ENCODE measurements around the gene SLC51A.
"Not testable (repeated sequence)": the region's sequence is repeated elsewhere in the genome, so short reads cannot be mapped to it uniquely, and the experiment has no call there.

SLC51A gene

DNA sequence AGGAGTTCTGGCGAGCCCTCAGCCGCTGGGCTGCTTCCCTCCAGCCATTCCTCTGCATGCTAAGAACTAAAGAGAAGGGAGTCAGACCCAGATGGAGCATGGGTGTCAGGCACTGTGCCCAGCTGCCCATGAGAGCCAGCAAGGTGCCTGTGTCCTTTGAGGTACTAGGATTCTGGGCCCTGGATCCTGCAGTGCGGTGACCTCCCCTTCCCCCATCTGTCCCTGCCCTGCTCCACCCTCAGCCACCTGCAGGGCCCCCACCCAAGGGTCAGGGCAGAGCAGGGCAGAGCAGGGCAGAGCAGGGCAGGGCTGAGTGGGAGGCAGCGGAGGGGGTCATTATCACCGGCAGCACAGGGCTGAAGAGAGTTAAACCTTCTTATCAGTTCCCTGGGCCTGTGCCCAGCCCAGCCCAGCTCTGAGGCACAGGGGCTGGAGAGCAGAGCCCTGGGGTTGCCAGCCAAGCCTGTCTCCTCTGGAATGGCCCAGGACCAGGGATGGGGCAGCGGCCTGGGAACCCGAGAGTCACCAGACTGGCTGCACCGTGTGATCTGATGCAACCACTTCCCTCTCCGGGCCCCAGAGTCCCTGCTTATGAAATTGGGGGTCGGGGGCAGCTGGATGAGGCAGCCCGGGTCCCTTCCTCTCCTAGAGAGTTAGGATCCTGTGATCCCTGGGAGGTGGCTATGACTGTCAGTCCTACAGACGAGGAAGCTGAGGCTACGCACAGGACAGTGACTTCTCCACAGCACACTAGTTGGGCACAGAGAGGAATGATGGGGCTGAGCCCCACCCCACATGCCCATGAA lies 22.4 kb upstream of the SLC51A start:
- no peak for DNase-seq (ENCODE audit: low spot score)

DNA sequence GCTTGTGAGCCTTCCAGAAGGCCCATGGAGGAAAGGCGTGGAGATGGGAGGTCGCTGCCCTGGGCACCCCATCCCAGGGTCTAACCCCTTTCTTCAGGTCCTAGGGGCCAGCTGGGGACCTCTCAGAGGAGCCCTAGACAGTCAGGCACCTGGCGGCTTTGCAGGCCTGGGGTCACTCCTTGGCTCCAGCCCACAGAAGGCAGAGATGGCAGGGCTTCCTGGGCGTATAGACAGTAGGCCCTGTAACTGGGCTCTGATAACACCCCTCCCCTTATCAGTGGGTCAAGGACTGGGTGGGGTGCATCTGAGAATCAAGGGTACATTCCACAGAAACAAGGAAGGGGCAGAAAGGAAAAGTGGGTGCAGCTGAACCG lies 21.8 kb upstream of the SLC51A start:
- DNase-seq (ENCODE audit: low spot score), result no peak

DNA sequence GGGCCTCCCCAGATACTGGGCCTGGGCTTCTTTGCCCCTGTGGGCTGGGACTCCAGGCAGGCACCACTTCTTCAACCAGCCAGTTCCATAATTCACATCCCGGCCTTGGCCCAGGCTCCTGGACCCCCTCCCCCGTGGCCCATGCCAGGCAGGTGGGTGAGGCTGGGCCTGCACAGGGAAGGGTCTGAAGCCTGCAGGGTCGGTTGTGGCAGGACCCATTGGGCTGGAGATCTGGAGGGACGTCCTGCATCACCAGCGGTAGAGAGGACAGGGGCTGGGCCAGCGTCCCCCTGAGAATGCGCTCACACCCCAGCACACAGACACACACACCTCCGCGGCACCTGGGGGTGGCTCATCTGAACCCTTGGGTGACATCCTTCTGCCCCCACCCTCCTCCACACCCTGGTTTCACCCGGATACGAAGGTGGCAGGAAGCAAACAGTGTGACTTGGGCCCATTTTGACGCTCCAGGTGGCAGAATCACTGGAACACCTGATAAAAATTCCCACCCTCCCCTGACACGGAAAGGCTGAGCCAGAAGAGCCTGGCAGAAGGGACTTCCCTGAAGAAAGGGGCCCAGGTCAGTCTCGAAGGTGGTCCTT lies 20.6 kb upstream of the SLC51A start:
- DNase-seq (ENCODE audit: low spot score), result no peak

DNA sequence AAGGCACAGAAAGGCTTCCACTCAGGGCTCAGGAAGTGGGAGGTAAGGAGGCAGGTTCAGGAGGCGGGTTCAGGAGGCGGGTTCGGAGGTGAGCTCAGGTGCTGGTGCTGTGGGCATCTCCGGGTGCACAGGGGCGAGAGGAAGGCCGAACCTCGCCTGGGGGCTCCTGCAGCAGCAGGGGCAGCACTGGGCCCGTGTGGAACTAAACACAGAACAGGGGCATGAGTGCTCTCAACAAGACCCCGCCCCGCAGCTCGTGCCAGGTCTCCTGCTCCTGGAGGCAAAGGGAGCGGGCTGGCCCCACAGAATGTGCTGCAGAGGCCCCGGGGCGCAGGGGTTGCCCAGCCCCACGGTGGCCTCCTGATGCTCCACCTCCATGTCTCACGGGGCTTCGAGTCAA lies 18.8 kb upstream of the SLC51A start:
- no peak for DNase-seq (ENCODE audit: low spot score)

DNA sequence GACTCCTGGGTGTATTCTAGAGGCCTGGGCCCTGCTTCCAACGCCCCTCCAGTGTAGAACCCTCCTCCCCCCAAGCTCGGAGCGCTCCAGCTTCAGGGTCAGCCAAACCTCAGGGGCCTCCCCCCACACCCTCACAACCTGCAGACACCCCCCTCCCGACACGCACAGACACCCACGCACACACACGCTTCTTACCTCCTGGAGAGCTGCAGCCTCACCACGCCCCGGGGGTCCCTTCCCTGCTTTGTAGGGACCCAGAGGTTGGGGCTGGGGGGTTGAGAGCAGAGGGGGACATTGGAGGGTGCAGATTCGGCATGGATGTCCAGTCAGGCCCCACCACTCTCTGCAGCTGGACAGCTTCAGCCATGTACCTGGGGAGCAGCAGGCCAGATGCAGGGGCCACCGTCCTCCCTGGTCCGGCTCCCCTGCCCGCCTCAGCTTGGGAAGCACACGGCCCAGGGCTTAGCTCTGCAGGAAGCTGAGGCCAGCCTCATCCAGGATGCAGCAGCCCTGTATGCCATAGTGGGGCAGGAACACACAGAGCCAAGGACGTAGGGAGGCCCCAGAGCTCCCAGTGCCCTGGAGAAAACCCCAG lies 18.2 kb upstream of the SLC51A start:
- DNase-seq (ENCODE audit: low spot score), result no peak

DNA sequence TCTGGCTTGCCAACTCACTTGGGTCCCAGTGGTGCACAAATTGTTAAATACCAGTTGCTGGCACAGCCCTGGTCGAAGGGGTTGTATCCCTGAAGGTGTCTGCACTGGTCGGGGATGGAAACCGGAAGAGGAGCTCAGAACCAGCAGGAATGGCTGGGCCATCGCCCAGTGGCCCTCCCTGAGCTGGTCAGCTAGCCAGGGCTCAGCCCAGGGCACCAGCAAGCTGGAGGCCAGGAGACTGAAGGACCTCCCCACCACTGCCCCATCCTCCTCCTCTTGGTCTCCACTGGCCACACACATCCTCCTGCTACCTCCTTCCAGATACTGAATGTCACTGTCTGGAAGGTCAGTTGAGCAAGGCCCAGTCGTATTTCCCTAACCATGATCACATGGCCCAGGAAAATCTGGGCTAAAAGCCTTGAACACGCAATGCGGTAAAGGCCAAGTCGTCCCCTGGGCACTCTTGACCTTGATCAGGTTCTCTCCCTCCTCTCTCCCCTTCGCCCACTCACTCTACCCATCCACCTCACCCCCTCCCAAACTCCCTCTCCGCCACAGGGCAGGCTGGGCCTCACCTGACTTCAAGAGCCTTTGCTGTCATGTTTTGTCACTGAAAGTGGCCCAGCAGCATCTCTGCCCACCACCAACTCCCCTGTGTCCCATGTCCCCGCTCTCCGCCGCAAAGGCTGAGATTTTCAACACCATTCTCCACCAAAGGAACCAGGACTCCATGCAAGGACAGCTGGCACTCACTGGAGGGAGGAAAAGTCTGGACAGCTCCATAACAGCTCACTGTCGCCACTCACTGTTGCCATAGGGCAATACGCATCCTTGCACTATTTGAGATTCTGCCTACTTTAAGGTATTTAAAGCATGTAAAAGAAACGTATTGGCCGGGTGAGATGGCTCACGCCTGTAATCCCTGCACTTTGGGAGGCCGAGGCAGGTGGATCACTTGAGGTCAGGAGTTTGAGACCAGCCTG lies 17.3 kb upstream of the SLC51A start:
- no peak for DNase-seq (ENCODE audit: low spot score)

DNA sequence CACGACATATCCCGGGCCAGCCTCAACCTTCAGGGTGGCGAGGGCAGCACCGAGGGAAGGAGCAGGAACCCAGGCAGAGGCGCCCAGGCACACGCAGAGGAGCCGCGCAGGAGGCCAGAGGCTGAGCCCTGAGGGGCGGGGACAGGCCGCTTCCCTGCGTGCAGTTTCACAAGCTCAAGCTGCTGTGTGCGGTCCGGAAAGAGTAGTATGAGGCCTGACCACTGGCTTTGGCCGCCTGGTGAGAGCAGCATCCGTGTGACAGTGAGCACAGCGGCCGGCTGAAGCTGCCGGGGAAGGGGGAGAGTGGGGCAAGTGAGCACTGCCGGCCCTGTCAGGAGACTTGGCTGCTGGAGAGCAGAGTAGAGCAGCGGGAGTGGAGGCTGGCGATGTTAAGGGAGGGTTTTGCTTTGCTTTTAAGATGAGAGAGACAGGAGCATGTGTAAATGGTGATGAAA lies 13.8 kb upstream of the SLC51A start:
- DNase-seq (ENCODE audit: low spot score), result peak; percentile 68

DNA sequence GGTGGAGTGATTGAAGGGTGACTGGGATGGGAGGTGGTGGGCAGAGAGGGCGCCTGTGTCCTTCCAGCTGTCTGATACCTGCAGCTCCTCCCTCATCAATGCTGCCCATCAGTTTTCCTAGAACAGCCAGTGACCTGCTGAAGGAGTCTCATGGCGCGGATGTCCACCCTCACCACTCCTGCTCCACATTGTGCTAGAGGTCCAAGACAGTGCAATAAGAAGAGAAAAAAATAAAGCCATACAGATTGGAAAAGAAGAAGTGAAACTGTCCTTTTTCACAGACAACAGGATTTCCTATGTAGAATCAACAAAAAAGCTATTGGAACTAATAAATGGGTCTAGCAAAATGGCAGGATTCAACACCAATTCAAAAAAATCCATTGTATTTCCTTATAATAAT lies 12.5 kb upstream of the SLC51A start:
- DNase-seq (ENCODE audit: low spot score), result no peak

DNA sequence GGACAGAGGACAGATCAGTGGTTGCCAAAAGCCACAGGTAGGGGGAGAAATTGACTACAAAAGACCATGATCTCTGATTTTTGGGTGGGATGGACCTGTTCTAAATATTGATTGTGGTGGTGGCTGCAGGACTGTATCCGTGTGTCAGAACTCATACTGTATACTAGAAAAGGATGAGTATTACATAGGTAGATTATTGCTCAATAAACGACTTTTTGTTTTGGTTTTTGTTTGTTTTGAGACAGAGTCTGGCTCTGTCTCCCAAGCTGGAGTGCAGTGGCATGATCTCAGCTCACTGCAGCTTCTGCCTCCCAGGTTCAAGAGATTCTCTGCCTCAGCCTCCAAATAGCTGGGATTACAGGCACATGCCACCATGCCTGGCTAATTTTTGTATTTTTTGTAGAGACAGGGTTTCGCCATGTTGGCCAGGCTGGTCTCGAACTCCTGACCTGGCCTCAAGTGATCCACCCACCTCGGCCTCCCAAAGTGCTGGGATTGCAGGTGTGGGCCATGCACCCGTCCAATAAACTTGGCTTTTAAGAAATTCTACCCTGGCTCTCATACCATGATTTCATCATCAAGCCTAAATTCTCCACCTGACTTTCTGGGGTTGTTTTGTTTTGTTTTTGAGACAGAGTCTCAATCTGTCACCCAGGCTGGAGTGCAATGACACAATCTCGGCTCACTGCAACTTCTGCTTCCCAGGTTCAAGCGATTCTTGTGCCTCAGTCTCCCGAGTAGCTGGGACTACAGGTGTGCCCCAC lies 10.7 kb upstream of the SLC51A start:
- DNase-seq (ENCODE audit: low spot score), result not testable (repeated sequence)

DNA sequence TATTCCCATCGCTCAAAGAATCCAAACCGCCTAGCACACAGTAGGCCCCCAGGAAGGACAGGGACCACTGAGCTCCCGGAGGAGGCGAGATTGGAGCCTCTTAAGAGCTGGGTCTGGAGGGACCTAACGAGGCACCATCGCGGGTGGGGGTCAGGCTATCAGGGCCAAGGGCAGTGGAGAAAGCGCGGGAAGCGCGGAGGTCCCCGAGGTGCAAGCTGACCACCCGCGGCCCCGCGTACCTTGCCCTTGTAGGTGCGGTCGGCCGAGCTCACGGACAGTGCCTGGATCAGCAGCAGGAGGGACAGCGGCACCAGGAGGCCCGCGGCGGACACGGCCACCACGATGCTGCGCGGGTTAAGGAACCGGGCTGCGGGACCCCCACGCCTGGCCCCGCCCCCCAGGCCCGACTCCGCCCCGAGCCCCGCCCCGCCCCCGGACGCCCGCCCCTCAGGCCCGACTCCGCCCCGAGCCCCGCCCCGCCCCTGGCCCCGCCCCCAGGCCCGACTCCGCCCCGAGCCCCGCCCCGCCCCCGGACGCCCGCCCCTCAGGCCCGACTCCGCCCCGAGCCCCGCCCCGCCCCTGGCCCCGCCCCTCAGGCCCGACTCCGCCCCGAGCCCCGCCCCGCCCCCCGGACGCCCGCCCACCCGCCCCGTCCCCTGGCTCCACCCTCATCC lies 9.0 kb upstream of the SLC51A start:
- DNase-seq (ENCODE audit: low spot score), result no peak

DNA sequence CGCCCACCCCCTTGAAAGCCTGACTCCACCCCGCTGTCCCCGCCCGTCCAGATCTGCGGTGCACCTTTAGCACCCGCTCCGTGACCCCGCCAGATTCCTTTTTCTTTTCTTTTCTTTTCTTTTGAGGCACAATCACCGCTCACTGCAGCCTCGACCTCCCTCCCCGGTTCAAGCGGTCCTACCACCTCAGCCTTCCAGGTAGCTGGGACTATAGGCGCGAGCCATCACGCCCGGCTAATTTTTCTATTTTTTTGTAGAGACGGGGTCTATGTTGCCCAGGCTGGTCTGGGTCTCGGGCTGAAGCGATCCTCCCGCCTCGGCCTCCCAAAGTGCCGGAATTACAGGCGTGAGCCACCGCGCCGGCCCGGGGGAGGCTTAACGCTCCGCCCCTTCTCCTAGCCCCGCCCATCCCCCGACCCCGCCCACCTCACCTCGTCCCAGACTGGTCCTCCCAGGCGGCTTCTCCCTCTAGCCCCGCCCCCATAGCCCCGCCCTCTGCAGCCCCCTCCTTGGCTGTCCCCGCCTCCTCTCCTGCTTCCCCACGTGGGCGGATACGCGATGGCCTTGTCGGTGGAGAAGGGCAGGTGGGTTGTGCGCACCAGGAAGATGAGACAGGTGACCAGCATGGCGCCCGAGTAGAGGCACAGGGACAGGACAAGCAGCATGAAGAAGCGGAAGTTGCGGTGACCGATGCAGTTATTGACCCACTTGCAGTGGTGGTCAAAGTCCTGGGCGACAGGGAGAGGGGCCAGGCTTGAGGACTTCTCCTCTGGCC lies 8.3 kb upstream of the SLC51A start:
- peak; percentile 76 for DNase-seq (ENCODE audit: low spot score)

DNA sequence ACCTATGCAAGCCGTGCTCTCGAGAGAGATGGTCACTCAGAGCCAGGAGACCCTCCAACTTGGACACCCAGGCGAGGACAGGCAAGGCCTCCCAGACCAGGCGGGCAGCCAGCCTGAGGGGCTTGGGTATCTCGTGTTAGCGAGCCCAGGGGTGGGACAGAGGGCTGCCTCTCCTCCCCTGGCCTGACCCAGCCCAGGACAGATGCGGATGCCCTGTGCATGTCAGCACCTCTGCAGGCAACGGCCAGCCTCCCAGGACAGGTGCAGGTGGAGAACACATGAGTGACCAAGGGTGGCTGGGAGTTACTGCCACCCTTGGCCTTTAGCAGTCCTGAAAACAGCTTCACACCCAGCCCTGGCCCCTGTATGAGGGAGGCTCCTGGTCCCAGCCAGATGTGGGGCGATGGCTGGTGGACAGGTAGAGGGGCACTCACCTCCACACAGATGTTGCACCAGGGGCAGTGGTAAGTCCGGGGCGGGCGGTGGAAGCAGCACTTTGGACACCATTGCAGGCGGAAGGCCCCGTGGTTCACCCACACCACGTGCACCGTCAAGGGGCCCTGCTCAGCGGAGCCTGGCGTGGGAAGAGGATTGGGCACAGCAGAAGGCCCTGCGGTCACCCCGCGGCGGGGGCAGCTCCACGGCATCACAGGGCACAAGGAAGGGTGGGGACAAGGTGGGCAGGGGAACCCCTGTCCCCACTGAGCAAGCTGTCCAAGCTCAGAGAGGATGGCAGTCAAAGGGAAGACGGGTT lies 7.2 kb upstream of the SLC51A start:
- no peak for DNase-seq (ENCODE audit: low spot score)

DNA sequence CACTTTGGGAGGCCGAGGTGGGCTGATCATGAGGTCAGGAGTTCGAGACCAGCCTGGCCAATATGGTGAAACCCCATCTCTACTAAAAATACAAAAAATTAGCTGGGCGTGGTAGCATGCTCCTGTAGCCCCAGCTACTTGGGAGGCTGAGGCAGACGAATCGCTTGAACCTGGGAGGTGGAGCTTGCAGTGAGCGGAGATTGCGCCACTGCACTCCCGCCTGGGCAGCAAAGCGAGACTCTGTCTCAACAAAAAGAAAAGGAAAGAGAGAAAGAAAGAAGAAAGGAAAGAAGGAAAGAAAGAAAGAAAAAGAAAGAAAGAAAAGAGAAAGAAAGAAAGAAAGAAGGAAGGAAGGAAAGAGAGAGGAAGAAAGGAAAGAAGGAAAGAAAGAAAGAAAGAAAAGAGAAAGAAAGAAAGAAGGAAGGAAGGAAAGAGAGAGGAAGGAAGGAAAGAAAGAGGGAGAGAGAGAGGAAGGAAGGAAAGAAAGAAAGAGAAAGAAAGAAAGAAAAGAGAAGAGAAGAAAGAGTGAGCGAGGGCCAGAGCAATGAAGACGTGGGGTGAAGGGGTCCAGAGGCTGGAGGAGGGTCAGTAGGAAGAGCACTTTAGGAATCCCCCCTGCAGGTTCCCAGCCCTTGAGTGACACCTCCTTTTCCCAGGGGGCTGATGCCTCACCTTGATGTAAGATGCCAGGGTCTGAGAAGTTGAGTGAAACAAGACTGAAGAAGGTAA lies 6.2 kb upstream of the SLC51A start:
- not testable (repeated sequence) for DNase-seq (ENCODE audit: low spot score)

DNA sequence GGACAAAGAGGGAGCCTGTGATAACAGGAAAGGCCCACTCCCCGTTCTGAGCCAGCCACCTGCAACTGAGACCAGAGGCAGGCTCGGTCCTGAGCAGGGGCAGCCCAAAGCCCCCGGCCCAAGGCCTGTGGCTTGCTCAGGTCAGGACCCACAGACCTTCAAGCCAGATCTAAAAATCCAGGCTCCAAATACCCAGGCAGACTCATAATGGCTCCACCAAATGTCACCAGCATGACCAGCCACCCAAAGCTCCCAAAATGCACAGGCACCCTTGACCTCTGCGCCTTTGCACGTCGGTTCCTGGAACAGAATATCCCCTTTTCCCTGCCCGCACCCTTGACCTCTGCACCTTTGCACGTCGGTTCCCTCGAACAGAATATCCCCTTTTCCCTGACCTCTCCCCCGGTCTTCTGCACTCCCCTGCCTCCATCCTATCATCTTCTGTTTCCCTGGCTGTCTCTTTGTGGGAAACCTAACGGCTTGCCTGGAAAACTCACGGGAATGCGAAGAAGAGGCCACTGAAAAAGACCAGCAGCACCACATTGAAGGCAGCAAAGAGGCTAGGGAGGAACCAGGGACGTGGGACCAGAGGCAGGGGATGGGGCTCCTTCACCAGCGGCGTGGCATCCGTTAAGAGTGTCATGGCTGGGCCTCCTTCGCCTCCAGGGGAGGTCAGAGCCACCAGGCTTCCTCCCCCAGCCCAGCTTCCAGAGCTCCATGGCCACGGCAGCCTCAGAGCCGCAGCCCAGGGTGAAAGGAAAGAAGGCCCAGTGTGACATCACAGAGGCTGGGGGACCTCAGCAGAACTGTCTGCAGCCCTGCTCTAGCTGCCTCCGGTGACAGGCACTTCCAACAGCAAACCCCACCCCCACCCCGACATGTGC lies 5.4 kb upstream of the SLC51A start, which contains the start of gene ZDHHC19:
Gene ZDHHC19 (minus strand): TSS at position 728 of the 884 bp plus-strand sequence. CDS start 85 bp downstream, at position 643.
- DNase-seq (ENCODE audit: low spot score), result no peak

DNA sequence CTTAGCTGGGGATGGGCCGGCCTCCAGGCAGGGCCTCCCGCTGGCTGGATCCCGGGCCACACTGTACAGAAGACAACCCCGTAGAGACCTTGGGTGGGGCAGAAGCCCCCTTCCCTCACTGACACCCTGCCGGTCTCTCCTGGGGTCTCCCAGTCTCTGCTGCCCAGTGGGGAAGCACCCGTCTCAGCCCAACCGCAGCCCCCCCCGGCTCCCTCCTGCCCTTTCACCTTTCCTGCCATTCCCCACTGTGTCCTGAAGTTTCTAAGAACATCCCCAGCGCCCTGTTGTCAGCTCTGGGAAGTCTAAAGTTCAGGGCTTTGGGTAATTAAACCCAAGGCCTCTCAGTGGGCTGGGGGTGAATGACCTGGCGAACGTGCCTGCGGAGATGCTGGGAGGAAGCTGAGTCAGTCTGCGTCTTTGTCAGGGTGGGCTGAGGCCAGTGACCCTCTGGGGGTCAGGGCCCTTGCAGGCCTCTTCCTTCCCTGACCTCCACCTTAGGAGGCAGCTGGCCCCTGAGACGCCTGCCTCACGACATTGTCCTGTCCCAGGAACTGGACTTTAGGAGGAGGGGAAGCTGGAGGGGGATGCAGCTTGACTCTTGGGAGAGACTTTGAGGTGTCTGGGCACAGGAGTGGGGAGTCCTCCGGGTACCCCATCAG lies 1.4 kb upstream of the SLC51A start:
- no peak for DNase-seq (ENCODE audit: low spot score)

DNA sequence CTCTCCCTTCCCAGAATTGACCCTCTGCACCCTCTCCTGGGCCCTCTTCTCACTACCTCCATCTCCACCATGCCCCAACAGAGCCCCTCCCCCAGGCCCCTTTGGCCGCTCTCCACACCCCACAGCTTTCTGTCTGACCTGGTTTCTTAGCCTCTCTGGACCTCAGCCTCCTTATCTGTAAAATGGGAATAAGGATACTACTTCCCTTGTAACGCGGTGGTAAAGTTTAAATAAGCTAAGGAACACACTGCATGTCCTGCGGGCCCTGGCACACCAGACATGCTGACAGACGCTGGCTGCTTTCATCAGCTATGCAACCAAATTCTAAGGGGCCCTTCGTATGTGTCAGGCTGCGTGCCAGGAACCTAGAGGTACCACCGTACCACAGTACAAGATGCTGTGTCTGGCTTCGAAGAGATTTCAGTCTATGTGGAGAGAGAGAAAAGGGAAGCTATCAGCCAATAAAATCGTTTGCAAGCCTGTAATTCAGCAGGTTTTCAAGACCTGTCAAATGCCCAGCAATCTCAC lies 777 bp upstream of the SLC51A start:
- DNase-seq (ENCODE audit: low spot score), result no peak
